BE2C (cell line): Measurements from ENCODE around the gene OSBPL6.

ENCODE experiments used
- DNase-seq: peaks from one replicate; pipeline ENCODE4 v3.0.0-alpha.2; 2020
- H3K27me3 ChIP-seq: fragments of 250-450 bp; sonication (Bioruptor Pico); 2 replicates; pipeline ENCODE4 v1.5.1; 2020; ENCODE audit warnings: mild to moderate bottlenecking
- H3K36me3 ChIP-seq: fragments of 250-450 bp; sonication (Bioruptor Pico); 2 replicates; pipeline ENCODE4 v1.5.1; 2020; ENCODE audit warnings: mild to moderate bottlenecking
- H3K4me1 ChIP-seq: fragments of 250-450 bp; sonication (Bioruptor Pico); 2 replicates; pipeline ENCODE4 v1.5.1; 2020
- H3K4me3 ChIP-seq: 2 replicates; pipeline ENCODE4 v1.5.1; 2011; ENCODE audit warnings: low read depth, low read length
- H3K9me3 ChIP-seq: fragments of 250-450 bp; sonication (Bioruptor Pico); 2 replicates; pipeline ENCODE4 v1.5.1; 2020
- CTCF ChIP-seq: IDR thresholded peaks from 2 replicates; pipeline ENCODE4 v1.5.1; 2012; ENCODE audit warnings: mild to moderate bottlenecking, low read depth, low read length

The OSBPL6 gene

GRCh38 chr2:178256382-178257042 lies 62.2 kb downstream of the OSBPL6 start:
- TF ChIP-seq CTCF = no peak
- Histone ChIP-seq H3K4me1 (no peaks in the 10 kb centered on the region), H3K4me3 (no peak overlapping the region), H3K27me3 (no peaks in the 10 kb centered on the region), H3K9me3 (no peaks in the 10 kb centered on the region), H3K36me3 (no peaks in the 10 kb centered on the region)
- DNase-seq = no peak

- Histone ChIP-seq H3K36me3 (no peaks in the 10 kb centered on the region), H3K4me3 (no peak overlapping the region), H3K9me3 (no peaks in the 10 kb centered on the region), H3K27me3 (no peaks in the 10 kb centered on the region), H3K4me1 (no peaks in the 10 kb centered on the region)
- TF ChIP-seq CTCF = no peak
- DNase-seq = no peak
Measured at GRCh38 chr2:178257127-178257526, 62.8 kb downstream of the OSBPL6 start.

GRCh38 chr2:178258916-178259315 lies 64.6 kb downstream of the OSBPL6 start:
- TF ChIP-seq CTCF = no peak
- Histone ChIP-seq H3K4me3 (no peak overlapping the region), H3K36me3 (no peaks in the 10 kb centered on the region), H3K27me3 (no peaks in the 10 kb centered on the region), H3K9me3 (no peaks in the 10 kb centered on the region), H3K4me1 (no peaks in the 10 kb centered on the region)
- DNase-seq = no peak

- no peak overlapping the region for H3K4me3 ChIP-seq
- H3K36me3 ChIP-seq = no peaks in the 10 kb centered on the region
- TF ChIP-seq CTCF = no peak
- H3K9me3 ChIP-seq = no peaks in the 10 kb centered on the region
- H3K4me1 ChIP-seq = no peaks in the 10 kb centered on the region
- no peaks in the 10 kb centered on the region for H3K27me3 ChIP-seq
- no peak for DNase-seq
Measured at GRCh38 chr2:178263159-178263860, 69.0 kb downstream of the OSBPL6 start.

DNA sequence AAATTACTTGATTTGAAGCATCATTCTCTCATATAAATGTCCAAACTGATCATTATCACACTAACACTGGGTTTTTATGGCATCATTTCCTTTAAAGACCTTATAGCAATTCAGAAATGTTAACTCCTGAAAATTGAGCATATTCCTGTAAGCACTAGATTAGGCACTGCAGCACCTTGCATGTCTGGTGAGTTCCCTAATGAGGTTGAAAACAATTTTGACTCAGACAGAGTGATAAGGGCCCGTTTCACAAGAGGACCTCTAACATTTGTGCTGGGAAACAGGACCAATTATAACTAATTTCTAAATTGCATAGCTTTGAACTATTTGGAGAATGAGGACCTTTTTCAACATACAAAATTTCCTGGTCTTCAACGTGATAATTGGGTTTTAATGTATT lies 69.9 kb downstream of the OSBPL6 start:
- H3K4me3 ChIP-seq = no peak overlapping the region
- no peaks in the 10 kb centered on the region for H3K36me3 ChIP-seq
- no peaks in the 10 kb centered on the region for H3K4me1 ChIP-seq
- TF ChIP-seq CTCF = no peak
- no peaks in the 10 kb centered on the region for H3K27me3 ChIP-seq
- DNase-seq = no peak
- no peaks in the 10 kb centered on the region for H3K9me3 ChIP-seq

DNA sequence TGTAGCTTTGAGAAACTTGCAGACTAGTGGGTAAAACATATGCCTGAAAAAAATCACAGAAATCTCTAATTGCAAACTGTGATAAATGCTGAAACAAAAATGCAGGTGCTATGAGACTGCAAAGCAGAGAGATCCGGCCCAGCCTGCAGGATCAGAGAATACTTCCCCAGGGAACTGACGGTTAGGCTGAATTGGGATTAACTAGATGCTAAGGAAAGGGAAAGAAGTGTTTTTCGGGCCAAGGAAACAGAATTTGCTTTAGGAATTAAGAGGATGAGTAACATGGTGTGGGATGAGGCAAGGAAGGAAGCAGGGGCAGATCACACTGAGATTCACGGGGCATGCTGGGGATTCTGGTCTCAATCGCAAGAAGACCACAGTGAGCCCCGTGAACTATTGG lies 71.5 kb downstream of the OSBPL6 start:
- no peaks in the 10 kb centered on the region for H3K9me3 ChIP-seq
- no peak for DNase-seq
- no peaks in the 10 kb centered on the region for H3K4me1 ChIP-seq
- no peaks in the 10 kb centered on the region for H3K27me3 ChIP-seq
- no peak overlapping the region for H3K4me3 ChIP-seq
- no peak for TF ChIP-seq CTCF
- no peaks in the 10 kb centered on the region for H3K36me3 ChIP-seq
